ENCODE data around the gene ZNF19. TPM values are rescaled to one million over a fixed set of nuclear protein-coding genes. Genes with fewer than 3 reads are reported as not detected.

Gene ZNF19
- polyA plus RNA-seq, 1 experiment = 1.6 TPM

GRCh38 chr16:71430744-71431143, 58.4 kb downstream of the ZNF19 start:
- POLR2A ChIA-PET = no interaction called here
- peaks cover 6% of the 10 kb centered on the region; the same call in 1 of the 2 replicates for H3K27me3 ChIP-seq (ENCODE audit: control insufficient read depth, insufficient read depth, low read length)
- H3K36me3 ChIP-seq (ENCODE audit: control insufficient read depth, insufficient read depth, low read length) = no peaks in the 10 kb centered on the region
- CTCF ChIA-PET = no interaction called here
- TF ChIP-seq, protein P1, sequence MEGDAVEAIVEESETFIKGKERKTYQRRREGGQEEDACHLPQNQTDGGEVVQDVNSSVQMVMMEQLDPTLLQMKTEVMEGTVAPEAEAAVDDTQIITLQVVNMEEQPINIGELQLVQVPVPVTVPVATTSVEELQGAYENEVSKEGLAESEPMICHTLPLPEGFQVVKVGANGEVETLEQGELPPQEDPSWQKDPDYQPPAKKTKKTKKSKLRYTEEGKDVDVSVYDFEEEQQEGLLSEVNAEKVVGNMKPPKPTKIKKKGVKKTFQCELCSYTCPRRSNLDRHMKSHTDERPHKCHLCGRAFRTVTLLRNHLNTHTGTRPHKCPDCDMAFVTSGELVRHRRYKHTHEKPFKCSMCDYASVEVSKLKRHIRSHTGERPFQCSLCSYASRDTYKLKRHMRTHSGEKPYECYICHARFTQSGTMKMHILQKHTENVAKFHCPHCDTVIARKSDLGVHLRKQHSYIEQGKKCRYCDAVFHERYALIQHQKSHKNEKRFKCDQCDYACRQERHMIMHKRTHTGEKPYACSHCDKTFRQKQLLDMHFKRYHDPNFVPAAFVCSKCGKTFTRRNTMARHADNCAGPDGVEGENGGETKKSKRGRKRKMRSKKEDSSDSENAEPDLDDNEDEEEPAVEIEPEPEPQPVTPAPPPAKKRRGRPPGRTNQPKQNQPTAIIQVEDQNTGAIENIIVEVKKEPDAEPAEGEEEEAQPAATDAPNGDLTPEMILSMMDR (IDR thresholded peaks at IDR 0.05; ENCODE audit: insufficient read depth, low read depth, low read length) = no peak
- H3K4me3 ChIP-seq (ENCODE audit: low read depth, low read length) = no peak overlapping the region
- no peak for DNase-seq (ENCODE audit: low read depth)

DNA sequence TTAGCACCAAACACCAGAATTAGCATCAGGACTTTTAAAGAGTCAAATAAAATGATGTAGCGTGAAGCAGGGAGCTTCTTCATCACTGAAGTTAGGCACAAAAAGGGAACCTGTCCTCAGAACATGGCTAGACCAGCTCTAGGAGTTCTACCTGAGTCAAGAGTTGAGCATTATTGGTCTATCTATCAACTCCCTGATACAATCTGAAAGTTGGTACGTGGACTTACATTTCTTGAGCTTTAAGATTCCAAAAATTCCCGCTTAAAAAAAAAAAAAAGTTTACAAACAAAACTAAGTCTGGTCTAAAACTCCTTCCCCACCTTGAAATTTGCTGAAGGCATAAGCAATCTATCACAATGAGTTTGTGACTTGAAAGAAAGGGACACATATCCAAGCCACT, 59.5 kb downstream of the ZNF19 start:
- Histone ChIP-seq H3K4me3 (ENCODE audit: low read depth, low read length) (no peak overlapping the region), H3K27me3 (ENCODE audit: control insufficient read depth, insufficient read depth, low read length) (peaks cover 9% of the 10 kb centered on the region; the same call in 1 of the 2 replicates), H3K36me3 (ENCODE audit: control insufficient read depth, insufficient read depth, low read length) (no peaks in the 10 kb centered on the region)
- ChIA-PET CTCF (interaction anchor here (1.0 to 2.0 kb wide), 5 partner anchors 9 to 70 kb away, joined by 3 to 11 read pairs (median 4); no protein-coding TSS in a partner anchor), POLR2A (interaction anchor here (0.6 kb wide), 1 partner anchor 31 kb away, joined by 4 read pairs; no protein-coding TSS in a partner anchor)
- no peak for DNase-seq (ENCODE audit: low read depth)
- TF ChIP-seq, protein P1 (IDR thresholded peaks at IDR 0.05; ENCODE audit: insufficient read depth, low read depth, low read length) = no peak

DNA sequence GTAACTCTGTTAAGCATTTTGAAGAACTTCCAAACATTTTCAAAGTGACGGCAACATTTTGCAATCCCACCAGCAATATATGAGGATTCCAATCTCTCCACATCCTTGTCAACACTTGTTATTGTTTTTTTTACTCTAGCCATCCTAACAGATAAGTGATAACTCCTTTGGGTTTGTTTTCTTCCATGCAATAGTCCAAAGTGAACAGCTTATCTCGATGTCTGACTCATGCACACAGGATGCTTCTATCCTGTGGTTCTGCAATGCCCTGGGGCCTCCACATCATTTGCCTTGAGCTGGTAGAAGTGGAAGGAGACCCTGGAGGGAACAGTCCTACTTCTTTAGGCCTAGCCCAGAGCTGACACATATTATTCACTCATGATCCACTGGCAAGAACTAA, 60.2 kb downstream of the ZNF19 start:
- no peak for DNase-seq (ENCODE audit: low read depth)
- H3K36me3 ChIP-seq (ENCODE audit: control insufficient read depth, insufficient read depth, low read length) = no peaks in the 10 kb centered on the region
- POLR2A ChIA-PET = no interaction called here
- H3K4me3 ChIP-seq (ENCODE audit: low read depth, low read length) = no peak overlapping the region
- TF ChIP-seq, protein P1 (IDR thresholded peaks at IDR 0.05; ENCODE audit: insufficient read depth, low read depth, low read length) = no peak
- peaks cover 9% of the 10 kb centered on the region; the same call in 1 of the 2 replicates for H3K27me3 ChIP-seq (ENCODE audit: control insufficient read depth, insufficient read depth, low read length)
- CTCF ChIA-PET = interaction anchor here (1.0 to 2.0 kb wide), 5 partner anchors 8 to 71 kb away, joined by 3 to 11 read pairs (median 4); no protein-coding TSS in a partner anchor

DNA sequence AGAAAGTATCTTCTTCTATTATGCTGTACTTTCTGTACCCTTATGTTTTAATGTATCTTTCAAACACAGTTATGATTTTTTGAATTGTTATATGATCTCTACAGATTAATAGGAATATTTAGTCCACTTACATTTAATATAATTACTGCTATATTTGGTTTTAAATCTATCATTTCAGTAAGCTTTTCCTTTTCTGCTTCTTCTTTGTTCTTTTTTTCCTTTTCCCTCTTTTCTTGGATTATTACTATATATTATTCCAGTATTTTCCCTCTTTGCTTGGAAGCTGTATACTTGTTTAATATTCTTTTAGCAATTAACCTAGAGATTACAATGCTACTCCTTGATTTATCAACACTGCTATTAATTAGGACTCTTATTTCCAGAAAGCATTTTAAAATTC, 60.7 kb downstream of the ZNF19 start:
- Histone ChIP-seq H3K36me3 (ENCODE audit: control insufficient read depth, insufficient read depth, low read length) (no peaks in the 10 kb centered on the region), H3K4me3 (ENCODE audit: low read depth, low read length) (no peak overlapping the region), H3K27me3 (ENCODE audit: control insufficient read depth, insufficient read depth, low read length) (peaks cover 9% of the 10 kb centered on the region; the same call in 1 of the 2 replicates)
- TF ChIP-seq, protein P1 (IDR thresholded peaks at IDR 0.05; ENCODE audit: insufficient read depth, low read depth, low read length) = no peak
- CTCF ChIA-PET = interaction anchor here (1.5 to 2.0 kb wide), 2 partner anchors 15 to 71 kb away, joined by 4 to 11 read pairs; no protein-coding TSS in a partner anchor
- POLR2A ChIA-PET = no interaction called here
- DNase-seq (ENCODE audit: low read depth) = no peak

GRCh38 chr16:71426880-71427615, 62.1 kb downstream of the ZNF19 start:
- H3K36me3 ChIP-seq (ENCODE audit: control insufficient read depth, insufficient read depth, low read length) = no peaks in the 10 kb centered on the region
- H3K4me3 ChIP-seq (ENCODE audit: low read depth, low read length) = no peak overlapping the region
- TF ChIP-seq, protein P1 (IDR thresholded peaks at IDR 0.05; ENCODE audit: insufficient read depth, low read depth, low read length) = no peak
- POLR2A ChIA-PET = no interaction called here
- CTCF ChIA-PET = interaction anchor here (1.7 to 6.2 kb wide), 2 partner anchors 15 to 72 kb away, joined by 8 to 41 read pairs; no protein-coding TSS in a partner anchor
- peaks cover 9% of the 10 kb centered on the region; the same call in 1 of the 2 replicates for H3K27me3 ChIP-seq (ENCODE audit: control insufficient read depth, insufficient read depth, low read length)
- DNase-seq (ENCODE audit: low read depth) = no peak
